ENCODE results near the gene SLIT3.

DNA sequence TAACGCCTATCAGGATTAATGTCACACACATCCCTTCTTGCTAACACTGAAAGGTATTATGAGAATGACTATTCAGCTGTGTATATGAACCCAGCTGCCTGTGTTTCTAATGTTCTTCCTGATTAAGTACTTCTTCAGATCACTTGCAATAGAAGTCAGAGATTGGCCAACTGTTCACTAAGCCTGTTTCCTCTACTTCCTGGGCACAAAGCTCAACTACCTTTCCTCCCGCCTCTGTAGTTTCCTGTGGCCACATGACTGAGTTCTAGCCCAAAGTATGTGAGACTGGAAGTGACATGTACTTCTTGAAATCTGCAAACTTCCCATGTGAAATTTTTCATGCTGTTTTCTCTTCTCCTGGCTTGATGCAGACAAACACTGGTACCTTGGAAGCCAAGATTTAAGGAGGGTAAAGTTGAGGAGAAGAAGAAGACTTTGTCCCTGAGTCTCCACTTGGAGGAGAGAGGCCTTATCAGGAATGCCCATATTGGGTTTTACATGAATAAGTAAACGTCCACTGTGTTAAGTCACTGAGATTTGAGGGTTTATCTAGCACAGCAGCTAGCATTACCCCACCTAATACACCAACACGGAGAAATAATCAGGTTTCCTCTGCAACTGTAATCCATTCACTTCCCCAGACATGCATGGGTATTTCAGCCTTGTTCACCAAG lies 58.6 kb downstream of the SLIT3 start:
- TF ChIP-seq, protein P1, sequence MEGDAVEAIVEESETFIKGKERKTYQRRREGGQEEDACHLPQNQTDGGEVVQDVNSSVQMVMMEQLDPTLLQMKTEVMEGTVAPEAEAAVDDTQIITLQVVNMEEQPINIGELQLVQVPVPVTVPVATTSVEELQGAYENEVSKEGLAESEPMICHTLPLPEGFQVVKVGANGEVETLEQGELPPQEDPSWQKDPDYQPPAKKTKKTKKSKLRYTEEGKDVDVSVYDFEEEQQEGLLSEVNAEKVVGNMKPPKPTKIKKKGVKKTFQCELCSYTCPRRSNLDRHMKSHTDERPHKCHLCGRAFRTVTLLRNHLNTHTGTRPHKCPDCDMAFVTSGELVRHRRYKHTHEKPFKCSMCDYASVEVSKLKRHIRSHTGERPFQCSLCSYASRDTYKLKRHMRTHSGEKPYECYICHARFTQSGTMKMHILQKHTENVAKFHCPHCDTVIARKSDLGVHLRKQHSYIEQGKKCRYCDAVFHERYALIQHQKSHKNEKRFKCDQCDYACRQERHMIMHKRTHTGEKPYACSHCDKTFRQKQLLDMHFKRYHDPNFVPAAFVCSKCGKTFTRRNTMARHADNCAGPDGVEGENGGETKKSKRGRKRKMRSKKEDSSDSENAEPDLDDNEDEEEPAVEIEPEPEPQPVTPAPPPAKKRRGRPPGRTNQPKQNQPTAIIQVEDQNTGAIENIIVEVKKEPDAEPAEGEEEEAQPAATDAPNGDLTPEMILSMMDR (IDR thresholded peaks at IDR 0.05 in 4 of 5, conservative IDR thresholded peaks at IDR 0.05 in 1 of 5), result no peak
- no peak for TF ChIP-seq POLR2A (IDR thresholded peaks at IDR 0.05)

Measured in gastrocnemius medialis (tissue), 4 donors.